Measurements from ENCODE around the gene PLK2. TPM values are rescaled to one million over a fixed set of nuclear protein-coding genes. Genes with fewer than 3 reads are reported as not detected.

Gene PLK2
- total RNA-seq, 2 donors from 2014 or later, result 9.7 to 16.4 TPM

GRCh38 chr5:58431832-58432231 lies 28.1 kb downstream of the PLK2 start:
- Histone ChIP-seq H3K4me3 (ENCODE audit: low read length) (no peak overlapping the region), H3K9ac (ENCODE audit: extremely low read depth, low read length, poor library complexity, severe bottlenecking) (no peak overlapping the region), H3K27me3 (ENCODE audit: control insufficient read depth, insufficient read depth, low read length, poor library complexity, severe bottlenecking) (no peaks in the 10 kb centered on the region), H3K4me1 (ENCODE audit: control insufficient read depth, insufficient read depth, low read length) (no peaks in the 10 kb centered on the region), H3K9me3 (ENCODE audit: control insufficient read depth, low read length) (no peaks in the 10 kb centered on the region), H3K27ac (ENCODE audit: low read depth, low read length) (no peak overlapping the region), H3K36me3 (ENCODE audit: control insufficient read depth, insufficient read depth, low read length) (no peaks in the 10 kb centered on the region)
- no peaks in the 10 kb centered on the region for H3K36me3 Mint-ChIP-seq (ENCODE audit: low read depth)
- no peak overlapping the region for H3K27ac Mint-ChIP-seq
- H3K4me3 Mint-ChIP-seq, result no peak overlapping the region
- H3K4me1 Mint-ChIP-seq, result no peaks in the 10 kb centered on the region
- DNase-seq, result no peak
- H3K27me3 Mint-ChIP-seq (ENCODE audit: insufficient read depth), result peaks cover 2% of the 10 kb centered on the region
- TF ChIP-seq CTCF (conservative IDR thresholded peaks at IDR 0.05), result no peak
- WGBS, 2 experiments (ENCODE audit: insufficient coverage in 1 of 2, insufficient read length in 1 of 2), result 82 to 100% methylated on average over 2 of the region's 2 CpGs
- H3K9me3 Mint-ChIP-seq, result no peaks in the 10 kb centered on the region

GRCh38 chr5:58412932-58413331 lies 47.0 kb downstream of the PLK2 start:
- Histone ChIP-seq H3K27ac (ENCODE audit: low read depth, low read length) (no peak overlapping the region), H3K4me3 (ENCODE audit: low read length) (no peak overlapping the region), H3K9me3 (ENCODE audit: control insufficient read depth, low read length) (no peaks in the 10 kb centered on the region), H3K36me3 (ENCODE audit: control insufficient read depth, insufficient read depth, low read length) (no peaks in the 10 kb centered on the region), H3K4me1 (ENCODE audit: control insufficient read depth, insufficient read depth, low read length) (no peaks in the 10 kb centered on the region), H3K27me3 (ENCODE audit: control insufficient read depth, insufficient read depth, low read length, poor library complexity, severe bottlenecking) (no peaks in the 10 kb centered on the region), H3K9ac (ENCODE audit: extremely low read depth, low read length, poor library complexity, severe bottlenecking) (no peak overlapping the region)
- TF ChIP-seq CTCF (conservative IDR thresholded peaks at IDR 0.05), result no peak
- H3K27me3 Mint-ChIP-seq (ENCODE audit: insufficient read depth), result no peaks in the 10 kb centered on the region
- no peaks in the 10 kb centered on the region for H3K9me3 Mint-ChIP-seq
- H3K36me3 Mint-ChIP-seq (ENCODE audit: low read depth), result no peaks in the 10 kb centered on the region
- 60 to 98% methylated on average over 1 of the region's 1 CpG for WGBS, 2 experiments (ENCODE audit: insufficient coverage in 1 of 2, insufficient read length in 1 of 2)
- H3K4me3 Mint-ChIP-seq, result no peak overlapping the region
- no peak overlapping the region for H3K27ac Mint-ChIP-seq
- peaks cover 13% of the 10 kb centered on the region for H3K4me1 Mint-ChIP-seq
- DNase-seq, result no peak

- 95% methylated on average over 2 of the region's 2 CpGs; no CpG with 5 or more reads in 1 of the 2 experiments for WGBS, 2 experiments (ENCODE audit: insufficient coverage in 1 of 2, insufficient read length in 1 of 2)
- no peak overlapping the region for H3K4me3 Mint-ChIP-seq
- H3K9me3 Mint-ChIP-seq, result no peaks in the 10 kb centered on the region
- Histone ChIP-seq H3K4me1 (ENCODE audit: control insufficient read depth, insufficient read depth, low read length) (no peaks in the 10 kb centered on the region), H3K4me3 (ENCODE audit: low read length) (no peak overlapping the region), H3K9ac (ENCODE audit: extremely low read depth, low read length, poor library complexity, severe bottlenecking) (no peak overlapping the region), H3K27ac (ENCODE audit: low read depth, low read length) (no peak overlapping the region), H3K36me3 (ENCODE audit: control insufficient read depth, insufficient read depth, low read length) (no peaks in the 10 kb centered on the region), H3K9me3 (ENCODE audit: control insufficient read depth, low read length) (no peaks in the 10 kb centered on the region), H3K27me3 (ENCODE audit: control insufficient read depth, insufficient read depth, low read length, poor library complexity, severe bottlenecking) (no peaks in the 10 kb centered on the region)
- H3K27ac Mint-ChIP-seq, result no peak overlapping the region
- no peaks in the 10 kb centered on the region for H3K27me3 Mint-ChIP-seq (ENCODE audit: insufficient read depth)
- no peak for TF ChIP-seq CTCF (conservative IDR thresholded peaks at IDR 0.05)
- DNase-seq, result no peak
- peaks cover 17% of the 10 kb centered on the region for H3K4me1 Mint-ChIP-seq
- H3K36me3 Mint-ChIP-seq (ENCODE audit: low read depth), result no peaks in the 10 kb centered on the region
Observed at GRCh38 chr5:58412081-58412480, 47.8 kb downstream of the PLK2 start.
